ENCODE results near the gene ULBP1.
A peak's percentile ranks its signal among the peaks of the same experiment; 100 is the strongest.
"Not testable (repeated sequence)": the region's sequence is repeated elsewhere in the genome, so short reads cannot be mapped to it uniquely, and the experiment has no call there.

The ULBP1 gene

GRCh38 chr6:149934249-149935156, 29.2 kb upstream of the ULBP1 start:
- TF ChIP-seq CTCF (IDR thresholded peaks at IDR 0.05; ENCODE audit: low read depth, low read length, missing control alignments): peak; percentile 65
- no peak overlapping the region for H3K4me3 ChIP-seq (ENCODE audit: low read depth, low read length)
- DNase-seq (ENCODE audit: low read depth): peak; percentile 55
- in situ Hi-C loops (cut with HindIII; ENCODE audit: low sequenced_read_pairs): no loop called here

DNA sequence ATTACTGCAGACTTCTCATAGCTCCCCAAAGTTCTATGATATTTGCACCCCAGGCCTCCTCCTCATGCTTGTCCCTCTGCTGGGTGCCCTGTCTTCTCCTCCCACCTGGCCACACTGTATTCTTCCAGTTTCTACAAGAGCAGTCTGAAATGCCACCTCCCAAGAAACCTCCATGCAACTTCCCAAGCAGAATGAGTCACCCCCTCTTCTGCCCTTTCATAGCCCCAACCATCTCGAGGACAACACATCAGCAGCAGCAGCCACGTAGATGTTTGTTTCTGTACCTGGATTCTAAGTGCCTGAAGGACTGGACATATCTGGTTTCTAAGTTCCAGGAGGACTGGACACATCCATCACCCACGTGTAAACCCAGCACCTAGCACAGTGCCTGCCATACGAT, 28.5 kb upstream of the ULBP1 start:
- TF ChIP-seq CTCF (IDR thresholded peaks at IDR 0.05; ENCODE audit: low read depth, low read length, missing control alignments): no peak
- in situ Hi-C loops (cut with HindIII; ENCODE audit: low sequenced_read_pairs): no loop called here
- no peak for DNase-seq (ENCODE audit: low read depth)
- H3K4me3 ChIP-seq (ENCODE audit: low read depth, low read length): no peak overlapping the region

GRCh38 chr6:149935668-149936067, 28.1 kb upstream of the ULBP1 start:
- no peak for DNase-seq (ENCODE audit: low read depth)
- no peak overlapping the region for H3K4me3 ChIP-seq (ENCODE audit: low read depth, low read length)
- TF ChIP-seq CTCF (IDR thresholded peaks at IDR 0.05; ENCODE audit: low read depth, low read length, missing control alignments): no peak
- in situ Hi-C loops (cut with HindIII; ENCODE audit: low sequenced_read_pairs): no loop called here

DNA sequence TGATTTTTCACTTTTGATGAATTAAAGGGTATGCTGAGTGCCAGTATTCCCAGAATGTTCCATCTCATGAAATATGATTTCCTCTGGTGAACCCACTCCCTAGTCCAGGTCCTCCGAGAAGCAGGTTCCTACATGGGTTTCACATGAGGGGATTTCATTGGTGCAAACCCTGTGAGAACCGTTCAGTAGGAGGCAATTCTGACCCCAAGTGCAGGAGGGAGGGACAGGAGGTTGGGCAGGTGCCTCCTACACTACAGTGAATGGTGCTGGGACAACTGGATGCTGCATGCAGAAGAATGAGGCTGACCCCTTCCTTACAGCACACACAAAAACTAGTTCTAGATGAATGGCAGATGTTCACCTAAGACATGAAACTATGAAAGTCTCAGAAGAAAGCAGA, 27.0 kb upstream of the ULBP1 start:
- in situ Hi-C loops (cut with HindIII; ENCODE audit: low sequenced_read_pairs): no loop called here
- TF ChIP-seq CTCF (IDR thresholded peaks at IDR 0.05; ENCODE audit: low read depth, low read length, missing control alignments): no peak
- no peak overlapping the region for H3K4me3 ChIP-seq (ENCODE audit: low read depth, low read length)
- DNase-seq (ENCODE audit: low read depth): no peak

DNA sequence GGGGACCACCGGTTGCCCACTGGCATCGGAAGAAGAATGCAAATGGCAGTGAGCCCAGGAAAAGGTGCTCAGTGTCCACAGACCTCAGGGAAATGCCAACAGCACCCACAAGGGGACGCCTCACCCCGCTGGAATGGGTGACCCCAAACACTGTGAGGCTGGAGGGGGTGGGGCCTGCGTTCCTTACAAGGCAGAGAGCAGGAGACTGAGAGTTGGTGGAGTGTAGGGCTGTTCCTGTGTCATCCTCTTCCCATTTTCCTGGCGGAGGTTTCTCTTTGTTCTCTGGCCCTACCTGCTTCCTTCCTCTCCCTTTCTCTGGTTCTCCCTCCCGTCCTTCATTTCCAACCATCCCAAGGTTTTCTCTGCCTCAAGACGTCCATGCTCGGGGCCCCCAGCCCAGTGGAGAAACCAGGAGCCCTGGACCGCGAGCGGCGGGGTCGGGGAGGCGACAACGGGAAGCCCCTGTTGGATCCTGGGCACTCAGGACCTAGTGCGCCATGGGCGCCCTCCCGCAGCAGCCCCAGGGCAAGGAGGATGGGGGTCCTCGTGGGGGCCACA, 25.7 kb upstream of the ULBP1 start:
- peak overlapping the region; percentile 34 for H3K4me3 ChIP-seq (ENCODE audit: low read depth, low read length)
- in situ Hi-C loops (cut with HindIII; ENCODE audit: low sequenced_read_pairs); DNase-seq (ENCODE audit: low read depth): not testable (repeated sequence)

DNA sequence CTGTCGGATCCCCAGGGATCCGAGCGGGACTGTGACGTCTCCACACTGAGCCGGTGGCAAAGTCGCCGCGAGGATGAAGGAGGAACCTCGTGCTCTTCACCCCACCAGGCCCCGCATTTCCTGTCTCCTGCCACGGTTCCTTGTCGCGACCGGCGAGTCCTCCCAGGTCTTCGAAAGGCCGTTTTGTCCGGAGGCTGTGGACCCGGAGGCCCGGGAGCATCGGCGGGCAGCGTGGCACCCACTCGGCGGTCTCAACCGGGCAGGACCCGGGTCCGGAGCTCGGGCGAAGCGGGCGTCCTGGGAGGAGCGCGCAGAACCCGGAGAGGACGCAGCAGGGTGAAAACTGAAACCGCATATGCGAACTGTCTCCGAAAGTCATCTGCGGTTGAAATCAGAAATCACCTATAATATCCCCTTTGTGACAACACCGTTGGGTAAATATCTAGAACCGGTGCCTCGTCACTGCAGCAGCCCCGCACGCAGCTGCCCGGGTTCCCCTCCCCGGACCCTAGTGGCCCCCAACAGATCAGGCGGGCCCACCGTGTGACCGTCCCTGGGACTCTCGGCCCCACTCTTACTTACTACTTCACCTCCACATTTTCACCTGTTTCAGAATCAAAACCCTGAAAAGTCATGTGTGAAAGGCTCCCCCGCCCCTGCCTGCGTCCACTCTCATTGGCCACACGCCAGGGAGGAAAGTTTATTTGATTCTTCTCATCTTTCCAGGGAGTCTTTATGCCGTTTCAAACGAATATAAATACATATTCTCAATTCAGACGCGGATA, 25.0 kb upstream of the ULBP1 start:
- no peak for DNase-seq (ENCODE audit: low read depth)

More for the DNA sequence above, 25.0 kb upstream of the ULBP1 start:
- no peak for TF ChIP-seq CTCF (IDR thresholded peaks at IDR 0.05; ENCODE audit: low read depth, low read length, missing control alignments)
- H3K4me3 ChIP-seq (ENCODE audit: low read depth, low read length): peak overlapping the region; percentile 34
- in situ Hi-C loops (cut with HindIII; ENCODE audit: low sequenced_read_pairs): no loop called here
